ENCODE results near the gene C10orf120. TPM values are rescaled to one million over a fixed set of nuclear protein-coding genes. Genes with fewer than 3 reads are reported as not detected.

The C10orf120 gene
- not detected in 2 replicates for total RNA-seq
- not detected in 2 replicates for polyA plus RNA-seq
- polyA plus RNA-seq (2012) = not detected in 2 replicates
- not detected in 2 replicates for polyA minus RNA-seq (ENCODE audit: low replicate concordance)

DNA sequence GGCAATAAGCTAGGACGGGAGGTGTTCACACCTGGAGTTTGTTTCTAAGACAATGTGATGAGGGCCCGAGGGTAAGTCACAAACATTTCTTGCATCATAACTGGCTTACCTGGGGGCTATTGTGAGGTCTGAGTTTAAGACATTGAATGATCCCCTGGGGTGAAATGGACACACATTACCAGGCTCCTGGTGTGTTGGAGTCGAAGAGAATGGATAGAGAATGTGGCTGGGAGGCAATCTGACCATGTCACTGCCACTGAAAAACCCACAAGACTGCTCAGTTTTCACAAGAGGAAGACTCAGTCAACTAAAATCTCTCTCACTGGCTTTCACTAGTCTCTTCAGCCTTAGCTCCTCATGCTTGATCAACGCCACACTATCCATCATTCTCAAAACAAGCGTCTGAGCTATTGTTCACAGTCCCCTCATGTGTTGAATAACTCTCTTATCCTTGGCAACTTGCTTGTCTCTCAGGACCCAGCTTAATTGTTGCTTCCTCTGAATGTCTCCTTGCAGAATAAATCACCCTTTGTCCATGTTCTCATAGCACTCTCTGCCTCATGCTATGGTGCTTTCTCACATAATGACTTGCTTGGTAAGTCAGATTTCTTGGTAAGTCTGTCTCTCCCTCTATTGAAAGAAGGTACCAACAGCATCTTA, at the start of gene C10orf120:
TSS of gene C10orf120 (minus strand) at position 51 of the 660 bp plus-strand sequence. CDS start 56 bp downstream, outside the sequence.
- no peak within 1 kb of the TSS for H3K4me3 ChIP-seq (replicated peaks in 1 of 4; ENCODE audit: control extremely low read depth in 1 of 4, insufficient read depth in 1 of 4, low read depth in 3 of 4, low read length in 4 of 4)
- H3K36me3 ChIP-seq (ENCODE audit: control insufficient read depth, insufficient read depth, low read length) = no peaks in the 10 kb centered on the region
- H3K9me3 ChIP-seq (ENCODE audit: control insufficient read depth, insufficient read depth, low read depth, low read length) = no peaks in the 10 kb centered on the region
- no peak within 1 kb of the TSS for H2AFZ ChIP-seq (ENCODE audit: low read length)
- no peaks in the 10 kb centered on the region for H3K4me1 ChIP-seq (ENCODE audit: control insufficient read depth, extremely low read depth, insufficient read depth, low read length)
- no peaks in the 10 kb centered on the region for H3K27me3 ChIP-seq (ENCODE audit: control insufficient read depth, insufficient read depth, low read length)
- TF ChIP-seq, protein P1, sequence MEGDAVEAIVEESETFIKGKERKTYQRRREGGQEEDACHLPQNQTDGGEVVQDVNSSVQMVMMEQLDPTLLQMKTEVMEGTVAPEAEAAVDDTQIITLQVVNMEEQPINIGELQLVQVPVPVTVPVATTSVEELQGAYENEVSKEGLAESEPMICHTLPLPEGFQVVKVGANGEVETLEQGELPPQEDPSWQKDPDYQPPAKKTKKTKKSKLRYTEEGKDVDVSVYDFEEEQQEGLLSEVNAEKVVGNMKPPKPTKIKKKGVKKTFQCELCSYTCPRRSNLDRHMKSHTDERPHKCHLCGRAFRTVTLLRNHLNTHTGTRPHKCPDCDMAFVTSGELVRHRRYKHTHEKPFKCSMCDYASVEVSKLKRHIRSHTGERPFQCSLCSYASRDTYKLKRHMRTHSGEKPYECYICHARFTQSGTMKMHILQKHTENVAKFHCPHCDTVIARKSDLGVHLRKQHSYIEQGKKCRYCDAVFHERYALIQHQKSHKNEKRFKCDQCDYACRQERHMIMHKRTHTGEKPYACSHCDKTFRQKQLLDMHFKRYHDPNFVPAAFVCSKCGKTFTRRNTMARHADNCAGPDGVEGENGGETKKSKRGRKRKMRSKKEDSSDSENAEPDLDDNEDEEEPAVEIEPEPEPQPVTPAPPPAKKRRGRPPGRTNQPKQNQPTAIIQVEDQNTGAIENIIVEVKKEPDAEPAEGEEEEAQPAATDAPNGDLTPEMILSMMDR (conservative IDR thresholded peaks at IDR 0.05 in 1 of 2, IDR thresholded peaks at IDR 0.05 in 1 of 2; ENCODE audit: low read depth in 1 of 2, low read length in 2 of 2) = no peak
- no peak for TF ChIP-seq EZH2 (IDR thresholded peaks at IDR 0.05; ENCODE audit: low read length, missing control alignments)
- H3K27ac ChIP-seq (ENCODE audit: insufficient read depth, low read length) = no peak within 1 kb of the TSS
- H4K20me1 ChIP-seq (ENCODE audit: control insufficient read depth, extremely low read depth, insufficient read depth, low read length) = no peaks in the 10 kb centered on the region
- no peaks in the 10 kb centered on the region for H3K79me2 ChIP-seq (ENCODE audit: control insufficient read depth, insufficient read depth, low read length)
- no peak for DNase-seq (ENCODE audit: low read depth in 2 of 2)
- H3K4me2 ChIP-seq (ENCODE audit: extremely low read depth, insufficient read depth, low read length) = no peak within 1 kb of the TSS
- H3K9ac ChIP-seq (ENCODE audit: insufficient read depth, low read length) = no peak within 1 kb of the TSS

DNA sequence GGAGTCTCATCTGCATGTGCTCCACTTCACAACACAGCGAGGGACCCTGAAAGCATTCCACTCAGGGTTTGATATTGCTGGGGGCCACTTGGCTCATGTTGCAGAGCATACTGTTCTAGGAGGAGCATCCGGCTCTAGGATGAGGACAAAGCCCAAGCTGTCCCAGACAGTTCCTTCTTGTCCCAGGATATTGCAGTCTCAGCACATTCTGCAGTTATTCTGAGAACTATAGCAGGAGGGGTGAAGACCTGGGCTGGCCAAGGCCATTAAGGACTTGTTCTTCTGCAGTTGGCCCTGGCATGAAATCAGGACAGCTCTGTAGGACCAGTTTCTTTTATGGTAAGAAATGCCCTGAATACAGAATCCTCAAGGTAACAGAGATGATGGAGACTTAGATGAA, 48.9 kb upstream of the C10orf120 start:
- no peaks in the 10 kb centered on the region for H3K79me2 ChIP-seq (ENCODE audit: control insufficient read depth, insufficient read depth, low read length)
- DNase-seq (ENCODE audit: low read depth in 2 of 2) = no peak
- H3K27ac ChIP-seq (ENCODE audit: insufficient read depth, low read length) = no peak overlapping the region
- no peaks in the 10 kb centered on the region for H4K20me1 ChIP-seq (ENCODE audit: control insufficient read depth, extremely low read depth, insufficient read depth, low read length)
- TF ChIP-seq, protein P1 (conservative IDR thresholded peaks at IDR 0.05 in 1 of 2, IDR thresholded peaks at IDR 0.05 in 1 of 2; ENCODE audit: low read depth in 1 of 2, low read length in 2 of 2) = no peak
- TF ChIP-seq EZH2 (IDR thresholded peaks at IDR 0.05; ENCODE audit: low read length, missing control alignments) = no peak
- no peaks in the 10 kb centered on the region for H3K4me1 ChIP-seq (ENCODE audit: control insufficient read depth, extremely low read depth, insufficient read depth, low read length)
- H3K9me3 ChIP-seq (ENCODE audit: control insufficient read depth, insufficient read depth, low read depth, low read length) = no peaks in the 10 kb centered on the region
- no peak overlapping the region for H2AFZ ChIP-seq (ENCODE audit: low read length)
- no peak overlapping the region for H3K4me3 ChIP-seq (replicated peaks in 1 of 4; ENCODE audit: control extremely low read depth in 1 of 4, insufficient read depth in 1 of 4, low read depth in 3 of 4, low read length in 4 of 4)
- H3K4me2 ChIP-seq (ENCODE audit: extremely low read depth, insufficient read depth, low read length) = no peak overlapping the region
- no peak overlapping the region for H3K9ac ChIP-seq (ENCODE audit: insufficient read depth, low read length)
- no peaks in the 10 kb centered on the region for H3K27me3 ChIP-seq (ENCODE audit: control insufficient read depth, insufficient read depth, low read length)
- no peaks in the 10 kb centered on the region for H3K36me3 ChIP-seq (ENCODE audit: control insufficient read depth, insufficient read depth, low read length)

DNA sequence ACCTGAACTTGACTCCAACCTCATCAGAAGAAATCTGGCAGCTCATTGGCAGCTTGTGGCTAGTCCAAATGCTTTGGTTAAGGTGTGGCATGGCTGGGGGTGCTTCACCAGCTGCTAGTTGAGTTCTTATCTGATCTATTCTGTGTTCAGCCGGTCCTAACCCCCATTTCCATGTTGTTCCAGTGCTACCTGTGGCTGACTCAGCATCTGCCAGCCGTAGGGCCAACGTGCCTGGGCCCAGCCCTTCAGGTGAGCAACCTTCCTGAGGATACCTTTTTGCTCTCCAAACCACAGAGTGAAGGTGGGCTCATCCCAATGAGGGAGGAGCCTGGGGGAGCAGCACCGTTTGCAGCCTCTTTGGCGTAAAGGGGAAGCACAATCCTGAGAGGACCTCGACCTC, 46.8 kb upstream of the C10orf120 start:
- TF ChIP-seq, protein P1 (conservative IDR thresholded peaks at IDR 0.05 in 1 of 2, IDR thresholded peaks at IDR 0.05 in 1 of 2; ENCODE audit: low read depth in 1 of 2, low read length in 2 of 2) = no peak
- TF ChIP-seq EZH2 (IDR thresholded peaks at IDR 0.05; ENCODE audit: low read length, missing control alignments) = no peak
- H2AFZ ChIP-seq (ENCODE audit: low read length) = no peak overlapping the region
- no peaks in the 10 kb centered on the region for H4K20me1 ChIP-seq (ENCODE audit: control insufficient read depth, extremely low read depth, insufficient read depth, low read length)

More for the DNA sequence above, 46.8 kb upstream of the C10orf120 start:
- no peaks in the 10 kb centered on the region for H3K4me1 ChIP-seq (ENCODE audit: control insufficient read depth, extremely low read depth, insufficient read depth, low read length)
- H3K4me2 ChIP-seq (ENCODE audit: extremely low read depth, insufficient read depth, low read length) = no peak overlapping the region
- H3K36me3 ChIP-seq (ENCODE audit: control insufficient read depth, insufficient read depth, low read length) = no peaks in the 10 kb centered on the region
- H3K27ac ChIP-seq (ENCODE audit: insufficient read depth, low read length) = no peak overlapping the region
- DNase-seq (ENCODE audit: low read depth in 2 of 2) = no peak
- no peaks in the 10 kb centered on the region for H3K27me3 ChIP-seq (ENCODE audit: control insufficient read depth, insufficient read depth, low read length)
- no peaks in the 10 kb centered on the region for H3K9me3 ChIP-seq (ENCODE audit: control insufficient read depth, insufficient read depth, low read depth, low read length)
- H3K9ac ChIP-seq (ENCODE audit: insufficient read depth, low read length) = no peak overlapping the region
- no peaks in the 10 kb centered on the region for H3K79me2 ChIP-seq (ENCODE audit: control insufficient read depth, insufficient read depth, low read length)
- no peak overlapping the region for H3K4me3 ChIP-seq (replicated peaks in 1 of 4; ENCODE audit: control extremely low read depth in 1 of 4, insufficient read depth in 1 of 4, low read depth in 3 of 4, low read length in 4 of 4)

Measured in fibroblast of lung (primary cell).